MV-4-11 (cell line): ENCODE results near the gene MAN1B1.
A peak's percentile ranks its signal among the peaks of the same experiment; 100 is the strongest.

Experiments used
- DNase-seq: peaks from one replicate; lab custom pipeline; 2025; lab: John Stamatoyannopoulos, UW

MAN1B1 gene

DNA sequence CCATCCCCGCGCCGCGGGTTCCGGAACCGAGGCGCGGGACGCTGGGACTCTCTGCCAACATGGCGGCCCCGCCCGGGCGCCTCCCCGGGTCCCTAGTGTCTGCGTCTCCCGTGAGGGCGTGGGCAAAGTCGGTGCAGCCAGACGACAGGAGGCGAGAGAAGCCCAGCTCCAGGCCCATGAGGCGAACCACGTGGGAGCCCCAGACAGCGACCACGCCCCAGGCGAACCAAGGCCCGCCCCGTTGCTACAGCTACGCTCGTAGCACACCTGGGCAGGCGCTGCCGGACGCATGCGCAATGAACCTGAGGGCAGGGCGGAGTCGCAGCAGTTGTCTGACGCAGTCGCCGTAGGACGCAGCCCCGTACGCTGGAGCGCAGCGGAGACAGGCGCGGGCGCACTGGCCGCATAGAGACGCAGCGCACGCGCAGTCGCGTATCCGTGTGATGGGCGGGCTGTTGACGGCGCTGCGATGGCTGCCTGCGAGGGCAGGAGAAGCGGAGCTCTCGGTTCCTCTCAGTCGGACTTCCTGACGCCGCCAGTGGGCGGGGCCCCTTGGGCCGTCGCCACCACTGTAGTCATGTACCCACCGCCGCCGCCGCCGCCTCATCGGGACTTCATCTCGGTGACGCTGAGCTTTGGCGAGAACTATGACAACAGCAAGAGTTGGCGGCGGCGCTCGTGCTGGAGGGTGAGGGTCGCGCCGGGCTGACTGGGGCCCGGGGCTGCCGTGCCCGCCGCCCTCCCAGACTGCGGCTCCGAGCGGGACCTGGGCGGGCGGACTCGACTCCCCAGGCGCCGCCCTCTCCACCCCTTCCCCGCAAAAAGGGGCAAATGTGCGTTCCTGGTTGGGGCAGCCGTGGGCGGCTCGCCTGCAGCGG is at the start of gene MAN1B1:
MAN1B1 (plus strand) TSS at position 455 of the 878 bp plus-strand sequence; CDS start at position 470, 15 bp downstream.
- peak; percentile 99 for DNase-seq

DNA sequence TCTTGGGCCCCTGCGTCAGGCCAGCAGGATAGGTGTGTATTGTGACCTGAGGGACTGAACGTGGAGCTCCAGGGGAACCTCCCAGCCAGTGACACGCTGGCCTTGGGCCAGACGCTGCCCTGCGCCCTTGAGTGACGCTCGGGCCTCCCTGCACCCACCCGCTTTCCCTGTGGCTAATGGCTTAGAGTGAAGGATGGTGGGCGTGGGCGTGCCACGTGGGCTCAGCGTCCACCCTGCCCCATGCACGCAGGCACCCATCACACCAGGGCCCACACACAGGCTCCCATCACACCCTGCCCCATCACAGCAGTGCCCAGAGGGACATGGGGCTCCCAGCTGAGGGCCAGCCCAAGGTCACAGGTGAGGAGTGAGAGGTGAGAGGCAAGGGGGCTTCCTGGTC is 49.8 kb upstream of the MAN1B1 start:
- DNase-seq, result no peak

GRCh38 chr9:137037483-137037882 is 49.3 kb upstream of the MAN1B1 start:
- no peak for DNase-seq

- no peak for DNase-seq
These were observed 47.9 kb upstream of the MAN1B1 start for GRCh38 chr9:137038916-137039315.

GRCh38 chr9:137039611-137040366 is 47.0 kb upstream of the MAN1B1 start:
- DNase-seq, result no peak

DNA sequence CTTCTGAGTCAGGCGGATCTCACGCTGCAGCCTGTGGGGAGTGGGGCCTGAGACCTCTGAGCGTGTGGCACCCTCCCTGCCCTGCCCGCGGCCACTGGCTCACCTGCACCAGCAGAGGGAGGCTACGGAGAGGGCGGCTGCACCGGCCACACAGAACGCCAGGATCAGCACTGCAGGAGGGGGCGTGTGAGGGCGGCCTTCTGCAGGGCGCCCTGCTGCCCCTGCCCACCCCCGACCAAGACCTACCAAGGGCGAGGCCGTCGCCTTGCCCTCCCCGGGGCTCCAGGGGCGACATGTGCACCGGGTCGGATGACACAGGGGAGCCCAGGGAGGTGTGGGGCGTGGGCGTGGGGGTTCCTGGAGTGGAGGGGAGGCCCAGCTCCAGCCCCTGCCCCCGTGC is 46.2 kb upstream of the MAN1B1 start:
- DNase-seq, result no peak

DNA sequence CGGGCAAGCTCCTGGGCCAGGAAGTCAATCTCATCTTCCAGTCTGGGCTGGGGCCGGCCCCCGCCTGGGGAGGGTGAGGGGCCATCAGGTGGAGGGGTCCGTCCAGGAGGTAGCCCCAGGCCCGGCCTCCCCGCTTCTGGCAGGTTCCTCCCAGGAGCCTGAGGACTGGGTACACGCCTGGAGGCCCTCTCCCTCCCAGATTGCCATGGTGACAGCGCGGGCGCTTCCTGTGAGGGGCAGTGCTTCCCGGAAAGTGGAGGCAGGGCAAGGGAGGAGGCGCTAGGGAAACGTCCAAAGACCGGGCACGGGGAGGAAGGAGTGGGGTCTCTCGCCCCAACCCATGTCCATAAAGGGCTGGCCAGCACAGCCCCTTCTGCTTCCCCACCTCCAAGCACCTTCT is 45.7 kb upstream of the MAN1B1 start:
- DNase-seq, result no peak

DNA sequence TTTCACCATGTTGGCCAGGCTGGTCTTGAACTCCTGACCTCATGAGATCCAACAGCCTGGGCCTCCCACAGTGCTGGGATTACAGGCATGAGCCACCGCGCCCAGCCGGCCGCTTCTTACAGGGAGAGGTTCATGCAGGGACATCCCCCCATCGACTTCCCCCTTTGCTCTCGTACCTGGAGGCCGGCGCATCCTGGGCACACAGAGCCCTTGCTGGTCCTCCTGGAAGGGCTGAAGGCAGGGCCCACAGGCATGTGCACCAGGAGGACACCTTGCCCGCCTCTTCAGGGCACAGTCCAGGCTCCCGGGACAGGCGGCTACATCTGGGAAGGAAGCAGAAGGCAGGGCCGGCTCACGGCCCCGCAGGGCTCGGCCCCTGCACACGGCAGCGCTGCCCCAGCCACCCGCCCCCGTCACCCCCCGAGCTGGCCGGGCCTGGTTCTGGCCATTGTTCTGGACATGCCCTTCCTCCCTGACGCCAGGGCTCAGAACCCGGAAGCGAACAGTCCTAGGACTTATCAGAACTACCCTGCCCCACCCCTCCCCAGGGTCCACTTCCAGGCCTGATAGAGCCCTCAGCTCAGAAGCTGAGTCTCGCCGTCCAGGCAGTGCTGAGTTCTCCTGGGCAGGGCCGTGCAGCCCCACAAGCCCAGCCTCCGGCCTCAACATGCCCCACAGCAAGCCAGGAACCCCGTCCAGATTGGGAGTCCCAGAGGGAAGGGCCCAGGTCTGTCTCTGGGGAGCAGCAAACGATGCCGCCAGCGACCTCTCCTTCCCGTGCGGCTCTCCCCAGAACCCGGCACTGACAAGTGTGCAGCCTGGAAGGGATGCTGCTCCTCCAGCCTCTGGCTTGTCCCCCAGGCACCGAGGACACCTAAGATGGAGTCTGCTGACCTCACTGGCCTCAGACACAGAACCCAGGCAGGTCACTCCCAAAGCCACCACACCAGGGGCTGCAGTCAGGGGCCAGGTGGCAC is 43.7 kb upstream of the MAN1B1 start:
- no peak for DNase-seq

GRCh38 chr9:137044037-137044436 is 42.7 kb upstream of the MAN1B1 start:
- DNase-seq, result no peak

DNA sequence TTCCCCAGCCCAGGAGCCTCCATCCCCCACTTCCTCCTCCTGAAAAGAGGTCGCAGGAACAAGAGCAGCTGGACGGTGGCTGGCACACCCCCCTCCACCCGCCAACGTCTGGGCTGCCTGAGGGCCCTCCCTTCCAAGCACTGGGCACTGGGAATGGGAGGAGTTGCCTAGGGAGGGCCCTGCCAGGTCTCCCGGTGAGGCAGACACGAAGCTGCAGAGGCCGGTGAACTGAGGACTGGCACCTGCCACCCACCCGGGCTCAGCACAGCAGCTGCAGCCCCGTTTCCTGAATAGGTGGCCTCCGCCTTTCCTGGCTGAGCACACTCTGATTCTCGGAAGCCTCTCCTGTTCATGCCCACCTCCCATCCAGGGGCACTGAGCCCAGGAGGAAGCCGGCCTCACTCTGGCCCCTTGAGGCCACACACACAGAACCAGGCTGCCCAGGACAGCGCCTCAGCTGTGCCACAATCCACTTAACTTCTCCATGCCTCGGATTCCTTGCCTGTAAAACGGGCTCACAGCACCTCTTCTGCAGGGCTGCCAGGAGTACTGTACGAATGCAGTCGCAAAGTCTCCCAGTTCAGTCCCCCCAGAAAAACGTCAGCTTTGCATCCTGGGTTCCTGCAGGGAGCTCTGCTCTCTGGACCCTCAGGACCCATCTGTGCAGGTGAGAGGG is 42.1 kb upstream of the MAN1B1 start:
- DNase-seq, result no peak

DNA sequence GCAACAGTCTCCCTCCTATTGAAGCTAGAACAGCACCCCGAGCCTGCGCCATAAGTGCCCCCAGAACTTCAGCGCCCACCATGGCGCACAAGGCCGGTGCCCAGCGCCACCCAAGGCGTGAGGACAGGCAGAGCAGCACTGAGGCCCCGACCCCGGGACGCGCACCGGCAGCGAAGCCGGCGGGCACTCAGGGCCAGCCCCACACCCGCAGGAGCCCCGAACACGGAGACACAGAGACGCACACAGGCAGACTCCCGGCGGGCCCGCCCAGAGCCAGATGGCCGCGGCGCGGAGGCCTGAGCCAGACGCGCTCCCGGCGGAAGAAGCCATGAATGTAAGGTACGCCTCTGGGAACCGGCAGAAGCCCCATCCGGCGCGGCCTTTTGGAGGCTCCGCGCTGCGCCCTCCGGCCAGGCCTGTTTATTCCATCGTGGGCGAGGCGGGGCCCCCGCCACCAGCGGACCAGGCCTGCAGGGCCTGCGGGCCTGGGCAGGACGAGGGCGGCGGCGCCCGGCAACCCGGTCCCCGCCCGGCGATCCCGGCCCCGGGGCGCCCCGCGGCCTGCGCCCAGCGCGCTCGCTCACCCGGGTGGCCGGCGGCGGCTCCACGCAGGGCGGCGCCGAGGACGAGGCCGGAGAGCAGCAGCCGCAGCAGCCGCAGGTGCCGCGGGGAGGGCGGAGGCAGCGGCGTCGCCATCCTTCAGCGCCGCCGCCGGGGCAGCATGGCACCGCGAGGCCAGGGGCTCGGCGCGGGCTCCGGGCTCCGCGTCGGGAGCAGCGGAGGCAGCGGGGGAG is 41.3 kb upstream of the MAN1B1 start:
- DNase-seq, result no peak

DNA sequence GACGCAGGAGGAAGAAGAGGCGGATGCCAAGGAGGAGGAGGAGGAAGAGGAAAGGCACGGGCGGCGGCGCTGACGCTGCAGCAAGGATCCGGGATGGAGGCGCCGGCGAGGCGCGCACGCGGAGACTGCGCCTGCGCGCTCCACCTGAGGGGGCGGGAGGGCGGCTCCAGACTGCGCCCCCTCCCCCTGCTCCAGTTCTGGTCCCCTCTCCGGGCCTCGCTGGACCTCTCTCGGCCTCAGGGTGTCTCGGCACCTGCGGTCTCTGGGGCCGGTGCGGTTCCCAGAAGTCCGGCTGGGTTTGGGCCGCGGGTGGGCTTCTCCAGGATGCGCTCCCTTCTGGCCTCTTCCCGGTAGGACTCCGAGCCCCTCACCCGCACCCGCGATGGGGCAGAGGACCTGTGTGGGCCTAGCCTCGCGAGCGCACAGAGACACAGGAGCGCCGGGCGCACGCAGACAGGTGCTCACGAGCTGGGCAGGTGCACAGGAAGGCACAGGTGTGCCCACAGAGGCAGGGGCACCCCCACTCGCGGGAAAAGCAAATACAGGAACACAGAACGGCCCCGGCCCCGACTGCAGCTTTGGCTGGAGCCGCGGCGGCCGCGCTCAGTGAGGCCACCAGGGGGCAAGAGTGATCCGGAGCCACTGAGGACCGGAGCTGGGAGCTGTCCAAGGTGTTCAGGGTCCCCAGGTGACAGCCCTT is 40.5 kb upstream of the MAN1B1 start, which contains the start of gene NPDC1:
NPDC1 (minus strand) TSS at position 90 of the 700 bp plus-strand sequence. CDS start 188 bp downstream, outside the sequence.
- peak; percentile 72 for DNase-seq

DNA sequence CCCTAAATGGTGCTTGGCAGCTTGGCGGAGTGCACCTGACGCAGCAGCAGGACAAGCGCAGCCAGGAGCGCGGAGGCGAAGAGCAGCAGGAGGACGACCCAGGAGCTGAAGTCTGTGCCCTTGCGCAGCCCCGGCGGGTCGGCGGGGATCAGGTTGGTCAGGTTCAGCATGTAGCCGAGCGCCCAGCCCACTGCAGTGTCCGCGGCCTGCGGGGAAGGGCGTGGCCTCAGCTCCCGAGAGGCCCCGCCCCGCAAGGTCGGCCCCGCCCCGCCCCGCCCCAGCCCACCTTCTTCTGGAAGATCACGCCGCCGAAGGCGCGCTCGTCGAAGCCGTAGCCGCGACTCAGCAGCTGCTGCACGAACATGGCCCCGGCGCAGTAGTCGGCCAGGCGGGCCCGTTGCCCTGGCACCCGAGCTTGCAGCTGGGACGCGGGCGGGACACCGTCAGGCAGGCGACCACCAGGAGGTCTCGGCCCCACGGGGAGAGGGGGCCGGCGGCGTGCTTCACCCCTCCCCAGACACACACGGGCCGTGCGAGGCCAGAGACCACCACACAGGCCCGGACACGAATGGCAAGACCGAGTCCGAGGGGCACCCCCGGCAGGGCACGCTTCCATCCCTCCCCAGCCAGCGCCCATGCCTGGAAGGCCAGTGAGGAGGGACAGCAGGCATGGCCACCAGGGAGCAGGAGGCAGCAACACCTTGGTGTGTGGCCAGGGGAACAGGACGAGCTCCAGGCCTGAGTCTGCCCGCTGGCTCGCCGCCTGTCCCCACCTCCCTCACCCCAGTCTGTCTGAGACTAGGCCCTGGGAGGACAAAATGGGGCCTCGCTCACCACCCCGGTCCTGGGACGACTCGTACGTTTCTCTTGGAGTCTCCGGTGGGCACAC is 37.9 kb upstream of the MAN1B1 start:
- DNase-seq, result no peak

DNA sequence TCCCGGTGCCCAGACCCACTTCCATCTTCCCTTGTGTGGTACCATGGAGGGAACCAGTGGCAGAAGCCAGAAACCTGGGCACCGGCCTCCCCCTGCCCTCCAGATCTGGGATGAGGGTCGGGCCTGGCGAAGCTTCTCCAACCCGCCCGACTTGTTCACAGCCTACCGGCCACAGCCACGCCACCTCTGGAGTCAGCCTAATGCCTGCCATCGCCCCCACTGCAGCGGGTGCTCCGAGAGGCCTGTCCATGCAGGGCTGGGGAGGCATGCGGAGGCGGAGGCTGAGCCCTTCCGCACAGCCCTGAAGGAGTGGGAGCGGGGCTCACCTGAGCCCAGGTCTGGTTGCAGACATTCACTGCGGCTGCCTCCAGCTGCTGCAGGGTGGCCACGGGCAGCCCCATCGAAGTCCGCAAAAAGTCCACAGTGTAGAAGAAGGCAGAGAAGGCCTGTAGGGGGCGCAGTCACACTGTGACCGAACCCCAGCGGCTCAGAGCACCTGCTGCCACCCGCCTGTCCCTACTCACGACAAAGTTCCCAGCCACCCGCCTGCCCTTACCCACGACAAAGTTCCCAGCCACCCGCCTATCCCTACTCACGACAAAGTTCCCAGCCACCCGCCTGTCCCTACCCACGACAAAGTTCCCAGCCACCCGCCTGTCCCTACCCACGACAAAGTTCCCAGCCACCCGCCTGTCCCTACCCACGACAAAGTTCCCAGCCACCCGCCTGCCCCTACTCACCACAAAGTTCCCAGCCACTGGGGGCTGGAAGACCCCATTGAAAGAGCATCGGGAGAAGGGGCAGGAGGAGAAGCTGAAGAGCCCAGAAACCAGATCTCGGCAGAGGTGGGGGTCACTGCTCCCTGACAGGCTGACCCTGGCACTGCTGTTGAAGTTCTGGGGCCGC is 37.0 kb upstream of the MAN1B1 start:
- DNase-seq, result peak; percentile 17

- no peak for DNase-seq
These were observed 36.2 kb upstream of the MAN1B1 start for GRCh38 chr9:137050570-137050969.

DNA sequence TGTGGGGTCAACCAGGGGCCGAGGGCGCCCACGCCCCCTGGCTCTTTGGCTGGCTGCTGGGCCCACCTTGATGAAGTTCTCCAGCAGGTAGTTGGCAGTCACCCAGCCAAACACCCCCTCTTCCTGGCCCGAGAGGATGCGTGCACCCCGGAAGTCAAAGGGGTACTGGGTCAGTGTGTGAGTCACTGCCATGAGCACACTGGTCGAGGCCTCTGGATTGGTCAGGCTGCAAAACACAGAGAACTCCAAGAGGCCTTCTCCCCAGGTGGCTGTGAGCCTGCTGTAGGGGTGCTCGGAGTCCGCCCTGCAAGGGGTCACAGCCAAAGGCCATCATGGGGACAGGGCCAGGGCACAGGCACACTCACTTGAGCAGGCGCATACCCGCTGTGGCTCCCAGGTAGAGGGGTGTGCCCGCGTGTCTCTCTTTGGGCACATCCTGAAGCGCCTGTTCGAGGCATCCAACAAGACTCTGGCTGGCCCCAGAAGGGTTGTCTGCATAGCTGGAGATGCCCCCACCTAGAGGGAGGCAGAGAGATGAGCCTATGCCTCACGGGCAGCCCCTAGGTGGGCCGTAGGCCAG is 35.5 kb upstream of the MAN1B1 start:
- DNase-seq, result no peak

GRCh38 chr9:137052293-137052692 is 34.5 kb upstream of the MAN1B1 start:
- DNase-seq, result no peak
